SIG-M5 (cell line): ENCODE data around the gene RNLS.

Source experiments
- DNase-seq: peaks from one replicate; lab custom pipeline; 2025; lab: John Stamatoyannopoulos, UW

The RNLS gene

GRCh38 chr10:88259381-88259780 lies 323.7 kb downstream of the RNLS start:
- DNase-seq, result no peak

- DNase-seq, result no peak
These were observed 326.2 kb downstream of the RNLS start for GRCh38 chr10:88256886-88257285.

- DNase-seq, result no peak
These were observed 327.0 kb downstream of the RNLS start for GRCh38 chr10:88256013-88256680.

GRCh38 chr10:88254091-88254490 lies 329.0 kb downstream of the RNLS start:
- DNase-seq, result no peak

GRCh38 chr10:88253622-88254021 lies 329.5 kb downstream of the RNLS start:
- DNase-seq, result no peak

GRCh38 chr10:88253128-88253527 lies 330.0 kb downstream of the RNLS start:
- no peak for DNase-seq

- DNase-seq, result no peak
These were observed 333.7 kb downstream of the RNLS start for GRCh38 chr10:88249450-88249849.

- DNase-seq, result no peak
These were observed 336.4 kb downstream of the RNLS start for GRCh38 chr10:88246675-88247074.

- no peak for DNase-seq
These were observed 337.1 kb downstream of the RNLS start for GRCh38 chr10:88245974-88246511.

GRCh38 chr10:88244781-88245625 lies 338.1 kb downstream of the RNLS start:
- DNase-seq, result no peak

- DNase-seq, result no peak
These were observed 339.0 kb downstream of the RNLS start for GRCh38 chr10:88243836-88244730.

- no peak for DNase-seq
These were observed 339.8 kb downstream of the RNLS start for GRCh38 chr10:88243202-88243744.

- no peak for DNase-seq
These were observed 341.6 kb downstream of the RNLS start for GRCh38 chr10:88241501-88241900.

- DNase-seq, result no peak
These were observed 343.9 kb downstream of the RNLS start for GRCh38 chr10:88239212-88239611.

- no peak for DNase-seq
These were observed 344.6 kb downstream of the RNLS start for GRCh38 chr10:88238615-88238914.

- no peak for DNase-seq
These were observed 345.1 kb downstream of the RNLS start for GRCh38 chr10:88237896-88238614.

- DNase-seq, result no peak
These were observed 346.9 kb downstream of the RNLS start for GRCh38 chr10:88236121-88236743.

GRCh38 chr10:88234297-88234696 lies 348.8 kb downstream of the RNLS start:
- DNase-seq, result no peak

- no peak for DNase-seq
These were observed 349.2 kb downstream of the RNLS start for GRCh38 chr10:88233870-88234269.

- no peak for DNase-seq
These were observed 350.1 kb downstream of the RNLS start for GRCh38 chr10:88232983-88233543.
